ENCODE measurements around the gene FMN1.

Gene FMN1

DNA sequence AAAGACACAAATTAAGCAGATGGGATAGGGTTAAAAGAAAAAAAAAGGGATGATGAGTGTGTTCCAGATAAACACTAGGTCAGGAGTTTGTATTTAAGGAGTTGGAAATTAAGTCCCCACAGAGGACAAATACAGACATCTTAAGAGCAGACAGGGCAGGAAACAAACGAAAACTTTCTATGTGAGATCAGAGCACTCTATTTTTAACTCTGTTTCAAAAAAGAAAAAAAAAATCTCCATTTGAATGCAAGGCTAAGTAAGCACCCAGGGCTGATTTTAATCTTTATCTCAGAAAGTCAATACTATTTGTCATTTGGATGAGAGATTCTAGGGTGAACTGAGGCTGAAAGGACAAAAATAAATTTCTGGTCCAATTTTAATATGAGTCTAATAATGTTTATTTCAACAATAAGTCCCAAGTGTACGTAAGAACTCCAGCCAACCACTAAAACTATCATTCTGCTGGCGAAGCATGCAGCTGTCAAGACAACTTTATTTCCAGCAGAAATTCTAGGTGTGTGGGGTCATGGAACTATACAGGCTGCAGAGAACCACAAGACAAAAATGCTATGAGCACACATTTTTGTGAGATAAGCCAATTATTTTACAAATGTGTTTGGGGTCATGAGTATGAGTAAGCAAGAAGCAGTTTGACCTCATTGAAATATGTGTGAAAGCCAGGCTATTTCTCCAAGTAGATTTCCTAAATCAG, 186.1 kb downstream of the FMN1 start:
- DNase-seq = no peak

DNA sequence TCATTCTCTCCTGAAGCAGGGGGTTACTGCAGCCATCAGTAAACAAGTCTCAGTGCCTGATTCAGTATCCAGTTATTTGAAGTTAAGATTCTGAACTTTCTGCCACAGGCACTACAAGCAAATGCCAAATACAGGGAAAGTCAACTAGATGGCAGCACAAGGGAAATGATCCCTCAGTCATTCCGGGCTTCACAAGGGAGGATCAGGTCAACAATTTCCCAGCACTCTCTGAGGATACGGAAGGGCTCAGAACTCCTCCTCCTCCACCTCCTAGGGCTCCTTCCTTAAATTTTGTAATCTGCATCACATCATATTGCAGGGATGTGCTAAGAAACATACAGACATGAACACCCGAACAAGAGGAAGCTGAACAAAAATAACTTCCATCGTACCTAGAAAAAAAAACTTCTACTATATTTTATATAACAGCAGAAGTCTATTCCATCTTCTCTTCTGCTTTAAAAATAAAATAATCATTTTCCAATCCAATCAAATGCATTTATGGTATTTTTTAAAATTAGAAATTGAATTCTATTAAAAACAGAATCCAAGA, 187.1 kb downstream of the FMN1 start:
- no peak for DNase-seq

DNA sequence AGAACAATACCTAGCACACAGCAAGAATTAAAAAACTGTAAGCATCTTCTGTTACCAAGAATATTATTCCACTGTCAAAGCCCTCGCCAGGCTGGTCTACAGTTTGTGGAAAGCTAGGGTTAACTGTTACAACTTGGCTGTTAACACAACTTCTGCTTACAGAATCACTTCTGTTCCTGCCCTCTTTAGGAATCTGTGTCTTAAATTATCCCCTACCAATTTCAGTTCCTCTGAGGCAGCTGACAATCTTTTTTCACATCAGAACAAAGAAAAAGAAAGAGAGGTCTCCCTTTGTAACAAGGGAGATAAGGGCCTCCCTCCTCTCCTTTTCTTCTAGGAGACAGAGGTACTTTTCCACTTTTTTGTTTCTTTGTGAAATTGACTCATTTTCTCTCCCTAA, 188.9 kb downstream of the FMN1 start:
- DNase-seq = no peak

DNA sequence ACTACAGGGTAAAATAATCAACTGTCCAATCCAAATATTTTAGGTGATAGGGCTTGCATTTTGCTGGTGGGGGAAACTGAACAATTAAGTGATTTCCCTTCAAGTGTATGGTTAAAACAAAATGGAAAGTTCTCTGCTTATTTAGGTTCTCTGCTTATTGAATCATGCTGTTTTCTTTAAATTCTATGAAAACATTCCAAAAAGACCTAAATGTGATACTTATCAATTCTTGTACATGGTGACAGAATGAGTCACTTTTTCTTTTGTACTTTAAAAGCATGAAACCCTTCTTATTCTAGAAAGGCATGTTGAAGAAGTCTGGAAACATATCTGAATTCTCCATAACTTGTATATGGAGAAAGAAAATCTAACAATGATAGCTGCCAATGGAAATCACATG, 192.6 kb downstream of the FMN1 start:
- no peak for DNase-seq

DNA sequence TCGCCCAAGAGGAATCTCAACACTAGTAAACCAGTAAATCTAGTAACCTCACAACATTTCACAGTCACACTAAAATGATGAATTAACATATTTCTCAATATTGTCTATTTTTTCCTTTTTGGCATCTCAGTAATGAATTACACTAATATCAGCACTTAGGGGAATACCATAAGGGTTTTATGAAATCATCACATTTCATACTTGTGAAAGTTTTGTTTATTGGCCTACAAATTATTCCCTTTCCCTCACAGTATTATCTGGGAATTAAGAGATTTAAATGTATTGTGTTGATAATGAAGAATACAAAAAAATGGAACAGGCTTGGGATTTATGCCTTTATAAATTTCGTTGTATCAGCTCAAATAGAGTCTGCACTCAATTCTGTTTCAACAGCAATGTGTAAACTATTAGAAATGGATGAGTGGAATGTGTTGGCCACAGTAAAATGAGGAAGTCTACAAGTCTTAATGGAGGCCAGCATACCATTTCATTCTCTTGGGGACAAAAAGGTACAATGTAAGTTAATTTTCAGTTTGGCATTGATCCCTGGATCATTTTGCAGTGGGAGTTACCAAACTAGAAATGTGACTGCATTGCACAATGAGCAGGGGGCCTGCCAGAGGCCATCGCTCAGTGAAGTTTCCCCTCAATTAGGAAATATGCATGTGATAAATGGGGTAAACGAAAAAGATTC, 195.4 kb downstream of the FMN1 start:
- DNase-seq = no peak

DNA sequence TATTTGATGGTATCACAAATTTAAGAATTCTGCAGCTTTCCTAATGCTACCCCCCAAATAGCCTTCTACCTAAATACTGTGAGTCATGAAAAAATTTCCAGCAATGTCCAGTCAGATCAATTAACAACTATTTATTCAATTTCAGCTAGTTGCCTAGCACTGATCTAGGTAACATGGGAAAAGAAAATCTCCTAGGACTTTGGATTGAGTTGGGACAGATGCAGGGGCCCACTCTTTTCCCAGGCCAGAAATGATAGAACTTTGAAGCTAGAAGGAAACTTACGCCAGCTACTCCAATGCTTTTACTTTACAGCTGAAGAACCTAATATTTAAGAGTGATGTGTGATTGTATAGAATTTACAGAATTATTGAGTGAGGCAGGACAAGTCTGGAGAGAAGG, 196.3 kb downstream of the FMN1 start:
- DNase-seq = no peak

DNA sequence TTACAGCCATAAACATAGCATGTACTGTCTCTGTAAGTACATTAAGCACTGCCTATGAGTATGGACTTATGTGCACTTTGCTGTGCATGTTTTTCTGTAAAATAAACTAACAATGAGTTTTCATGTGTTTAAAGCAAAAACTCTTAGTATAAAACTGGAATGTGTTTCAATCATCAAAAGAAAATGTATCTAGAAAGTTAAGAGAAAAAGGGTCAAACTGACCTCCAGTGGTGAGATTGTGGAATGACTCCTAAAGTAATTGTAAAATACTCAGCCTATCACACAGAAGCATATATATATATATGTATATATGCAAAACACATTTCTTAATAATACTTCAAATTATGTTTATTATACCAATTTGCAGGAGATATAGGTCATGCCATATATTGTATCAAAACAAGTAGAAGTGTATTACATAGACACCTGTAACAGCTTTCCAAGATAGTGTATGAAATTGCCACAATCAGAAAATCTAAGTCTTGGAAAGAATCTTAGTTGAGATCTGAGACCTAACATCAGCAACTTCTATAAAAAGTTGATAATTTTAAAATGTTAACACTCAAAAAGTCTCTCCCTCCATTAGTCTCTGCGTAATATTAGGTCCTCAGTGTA, 199.6 kb downstream of the FMN1 start:
- DNase-seq = no peak

DNA sequence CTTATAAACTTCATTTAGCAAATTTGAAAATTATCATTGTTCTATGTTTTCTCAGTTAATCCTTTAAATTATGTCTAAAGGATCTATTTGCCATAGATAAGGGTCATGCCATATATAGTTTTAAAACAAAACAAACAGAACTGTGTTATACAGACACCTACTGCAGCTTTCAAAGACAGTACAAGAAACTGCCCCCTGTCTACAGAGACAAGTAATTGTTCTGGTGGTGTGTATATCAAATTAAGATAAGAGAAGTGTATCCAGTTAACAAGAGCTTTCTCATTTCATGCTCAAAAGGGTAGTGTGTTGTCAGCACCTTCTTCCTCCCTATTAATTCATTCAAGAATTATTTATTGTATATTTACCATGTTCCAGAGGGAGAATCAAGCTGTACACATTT, 201.2 kb downstream of the FMN1 start:
- no peak for DNase-seq

DNA sequence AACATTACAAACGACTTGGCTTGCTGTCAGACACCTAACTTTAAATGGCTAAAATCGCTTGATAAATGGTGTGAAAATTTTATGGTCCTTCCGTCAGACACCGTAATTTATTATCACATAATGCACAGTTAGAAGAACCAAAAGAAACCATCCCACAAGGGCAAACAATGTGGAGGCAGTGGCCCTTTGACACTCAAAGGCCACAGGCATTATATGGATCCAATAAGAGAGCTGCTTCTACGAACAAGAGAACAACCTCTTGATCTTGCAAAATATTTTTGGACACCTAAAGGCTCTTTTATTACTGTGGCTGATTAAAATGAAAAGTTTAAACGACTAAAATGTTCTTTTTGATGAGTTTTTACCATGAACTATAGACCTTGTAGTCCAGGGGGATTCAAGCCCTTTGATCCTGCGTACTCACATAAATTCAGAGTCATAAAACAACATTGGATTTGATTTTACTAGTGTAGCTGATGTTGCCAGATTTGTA, 202.8 kb downstream of the FMN1 start:
- no peak for DNase-seq

DNA sequence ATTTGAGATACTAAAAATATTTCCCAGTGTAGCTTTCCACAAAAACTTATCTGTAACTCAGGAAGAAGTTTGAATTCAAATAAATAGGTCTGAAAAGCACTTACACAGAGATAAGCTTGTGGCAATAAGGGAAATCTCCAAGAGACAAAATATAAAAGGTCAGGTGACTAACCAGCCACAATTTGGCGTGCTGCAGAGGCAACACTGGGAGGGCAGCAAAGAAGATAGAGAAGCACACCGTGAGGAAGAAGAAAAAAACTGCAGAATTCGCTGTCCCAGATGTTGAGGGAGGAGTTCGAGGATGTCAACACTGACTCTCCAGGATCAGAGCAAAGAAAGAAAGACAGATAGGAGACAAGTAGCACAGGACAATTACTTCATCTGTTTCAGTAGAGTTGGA, 204.4 kb downstream of the FMN1 start:
- no peak for DNase-seq

DNA sequence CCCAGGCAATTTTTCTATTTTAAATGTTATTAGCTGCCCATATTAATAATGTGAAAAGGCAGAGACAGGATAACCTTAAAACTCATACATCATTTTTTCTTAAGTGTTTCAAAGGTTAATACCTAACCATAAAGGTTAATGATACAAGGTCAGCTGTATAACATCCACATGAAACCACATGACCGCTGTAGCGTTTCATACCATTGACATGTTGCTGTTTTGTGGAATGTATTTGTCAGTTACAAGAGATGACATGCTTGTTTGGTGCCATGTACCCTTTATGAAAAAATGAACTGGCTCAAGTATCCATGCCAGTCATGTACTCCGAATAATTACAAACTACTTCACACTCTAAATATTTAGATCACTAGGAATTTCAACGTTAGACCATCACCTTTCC, 207.4 kb downstream of the FMN1 start:
- no peak for DNase-seq

DNA sequence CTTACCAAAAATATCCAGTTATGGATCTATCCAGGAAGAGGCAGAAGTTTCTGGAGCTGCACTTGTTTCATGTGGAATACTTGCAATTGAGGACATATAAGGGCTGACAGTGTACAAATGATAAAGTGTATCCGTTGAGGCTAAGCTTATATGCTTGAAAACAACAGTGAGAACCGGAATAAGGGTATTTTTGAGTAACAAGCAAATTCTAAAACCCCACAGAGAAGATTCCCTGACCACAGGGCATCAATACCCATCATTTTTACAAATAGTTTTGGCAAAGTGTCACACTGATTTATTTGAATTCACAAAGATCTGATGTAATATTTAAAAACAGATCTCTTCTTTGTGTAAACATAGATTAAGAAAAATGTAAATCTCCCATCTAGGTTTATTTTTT, 208.4 kb downstream of the FMN1 start:
- no peak for DNase-seq

DNA sequence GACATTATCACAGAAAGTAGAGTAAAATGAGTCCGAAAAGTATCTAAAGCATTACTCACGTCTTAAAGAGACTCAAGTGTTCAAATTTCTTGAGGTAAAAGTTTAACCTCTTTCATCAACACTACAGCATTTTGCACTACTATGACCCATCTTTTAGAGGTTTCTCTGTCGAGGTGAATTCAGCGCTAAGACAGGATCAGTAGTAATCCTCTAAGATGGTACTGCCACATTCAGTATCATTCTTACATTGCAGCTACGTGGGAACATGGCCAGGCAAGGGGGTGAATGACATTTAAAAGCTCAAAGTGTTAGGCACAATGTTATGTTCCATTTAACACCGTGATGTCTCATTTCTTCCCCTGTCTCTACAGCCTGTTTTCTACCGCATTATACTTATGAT, 210.8 kb downstream of the FMN1 start:
- no peak for DNase-seq

DNA sequence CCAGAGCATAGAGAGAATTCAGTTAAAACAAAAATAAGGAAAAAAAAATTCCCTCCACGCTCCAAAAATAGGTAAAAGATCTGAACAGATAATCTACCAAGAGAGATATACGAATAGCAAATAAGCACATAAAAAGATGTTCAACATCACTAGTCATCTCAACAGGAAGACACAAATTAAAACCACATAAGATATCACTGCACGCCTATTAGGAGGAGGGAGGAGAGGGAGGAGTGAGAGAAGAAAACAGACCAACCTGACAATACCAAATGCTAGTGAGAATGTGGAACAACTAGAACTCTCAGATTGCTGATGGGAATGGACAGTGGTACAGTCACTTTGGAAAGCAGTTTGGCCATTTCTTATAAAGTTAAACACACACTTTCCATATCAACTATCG, 212.5 kb downstream of the FMN1 start:
- no peak for DNase-seq

DNA sequence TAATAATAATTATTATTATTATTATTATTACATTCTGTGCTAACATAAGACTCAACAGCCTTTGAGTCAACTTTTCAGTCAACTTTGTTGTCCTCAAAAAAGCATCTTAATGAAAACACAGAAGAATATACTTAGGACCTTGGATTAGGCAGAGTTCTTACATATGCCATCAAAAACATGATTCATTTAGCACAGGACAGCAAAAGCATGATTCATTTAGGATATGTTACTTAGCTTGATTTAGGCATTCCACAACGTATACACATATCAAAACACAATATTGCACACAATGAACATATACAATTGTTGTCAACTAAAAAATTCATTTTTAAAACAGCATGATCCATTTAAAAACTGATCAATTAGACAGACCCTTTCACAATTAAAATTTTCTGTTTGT, 213.0 kb downstream of the FMN1 start:
- no peak for DNase-seq

DNA sequence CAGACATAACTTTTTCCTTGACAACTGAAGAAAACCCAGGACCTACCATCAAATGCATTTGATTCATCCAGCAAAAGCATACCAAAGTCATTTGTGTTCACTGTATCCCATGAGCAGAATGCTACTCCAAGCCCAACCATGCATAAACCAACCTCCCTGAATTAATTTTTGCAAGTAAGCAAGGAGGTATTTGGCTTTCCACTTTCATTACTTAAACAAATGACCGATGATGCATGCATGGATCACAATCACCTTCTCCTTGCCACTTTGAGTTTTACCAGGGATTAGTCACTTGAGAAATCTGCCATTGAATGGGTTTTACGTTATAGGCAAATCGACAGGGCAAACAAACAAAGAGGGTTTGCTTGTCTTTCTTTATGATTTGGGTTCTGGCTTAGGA, 214.8 kb downstream of the FMN1 start:
- no peak for DNase-seq

DNA sequence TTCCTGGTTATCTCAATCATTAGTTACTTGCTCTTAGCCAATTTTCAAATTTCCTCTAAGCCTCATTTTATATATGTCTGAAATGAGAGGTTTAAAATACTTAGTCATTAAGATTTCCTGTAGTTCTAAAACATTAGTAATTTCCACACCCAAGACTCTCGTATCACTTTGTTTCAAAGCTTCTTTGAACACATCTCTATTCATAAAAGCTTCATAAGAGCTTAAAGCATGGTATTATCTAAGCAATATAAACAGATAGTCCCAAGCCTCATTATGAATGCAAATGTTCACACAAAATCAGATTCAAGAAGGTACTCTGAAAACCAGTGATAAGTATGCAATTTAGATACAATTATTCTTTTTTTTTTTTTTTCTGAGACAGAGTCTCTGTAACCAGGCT, 217.0 kb downstream of the FMN1 start:
- DNase-seq = no peak

DNA sequence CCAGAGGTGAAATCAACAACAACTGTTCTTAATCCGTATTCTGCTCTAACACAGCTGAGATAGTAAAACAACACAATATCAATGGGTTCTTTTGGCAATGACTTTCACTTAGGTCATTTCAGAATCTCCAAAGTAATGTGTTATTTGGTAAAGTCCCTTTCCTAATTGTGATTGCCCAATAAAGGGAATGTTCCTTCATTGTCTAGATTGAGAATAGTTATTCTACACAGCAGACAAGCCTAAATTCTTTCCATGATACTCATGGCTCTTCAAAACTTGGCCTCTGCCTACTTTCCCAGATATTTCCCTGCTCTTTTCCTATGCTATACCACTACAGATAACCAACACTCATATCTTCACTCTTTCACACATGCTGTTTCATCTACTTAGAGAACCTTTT, 219.8 kb downstream of the FMN1 start:
- no peak for DNase-seq

DNA sequence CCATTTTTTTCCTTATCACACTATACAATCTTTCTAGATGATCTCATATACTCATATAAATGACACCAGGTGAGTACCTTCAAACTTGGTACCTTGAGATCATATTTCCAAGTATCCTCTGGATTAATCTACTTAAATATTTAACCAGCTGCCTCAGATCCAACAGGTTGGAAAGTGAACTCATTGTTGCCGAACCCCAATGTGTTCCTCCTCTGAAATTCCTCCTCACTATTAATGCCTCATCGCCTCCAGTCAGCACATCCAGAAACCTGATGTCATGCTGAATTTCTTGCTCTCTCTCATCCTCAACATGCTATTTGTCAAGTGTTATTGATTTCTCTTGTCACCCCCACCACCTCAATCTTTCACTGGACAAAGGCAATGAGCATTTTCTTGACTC, 221.8 kb downstream of the FMN1 start:
- no peak for DNase-seq

DNA sequence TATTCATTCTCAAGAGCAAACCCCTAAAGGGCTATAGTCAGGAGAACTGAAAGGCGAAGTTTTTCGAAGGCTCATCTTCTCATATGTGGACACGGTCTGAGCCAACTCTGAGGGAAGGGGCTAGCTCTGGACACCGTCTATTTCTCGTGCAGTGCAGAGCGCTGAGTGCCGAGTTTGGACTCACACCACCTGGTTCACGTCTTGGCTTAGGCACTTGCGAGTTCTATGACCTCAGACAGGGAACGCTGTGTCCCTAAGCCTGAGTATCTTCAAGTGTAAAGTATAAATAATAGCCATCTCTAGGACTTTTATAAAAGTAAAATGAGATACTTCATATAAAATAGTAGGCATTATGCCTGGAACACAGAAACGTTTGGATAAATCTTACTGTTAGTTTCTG, 223.7 kb downstream of the FMN1 start:
- DNase-seq = no peak

DNA sequence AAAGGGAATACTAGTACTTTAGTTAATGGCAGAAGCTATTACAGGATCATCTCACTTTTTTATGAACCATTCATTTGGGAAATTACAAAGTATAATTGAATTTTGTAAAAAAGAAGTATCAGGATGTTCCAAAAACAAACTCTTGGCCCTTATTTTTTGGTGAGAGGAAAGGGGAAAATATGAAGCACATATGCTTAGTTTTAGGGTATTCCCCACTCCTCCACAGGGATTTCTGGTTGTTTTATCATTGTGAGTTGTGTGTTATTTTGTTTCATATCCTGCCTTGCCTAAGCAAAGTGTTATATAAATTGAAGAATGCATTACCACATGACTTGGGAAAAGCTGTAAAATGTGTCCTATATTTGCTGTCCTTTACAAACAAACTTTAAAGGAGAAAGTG, 227.0 kb downstream of the FMN1 start:
- DNase-seq = no peak

DNA sequence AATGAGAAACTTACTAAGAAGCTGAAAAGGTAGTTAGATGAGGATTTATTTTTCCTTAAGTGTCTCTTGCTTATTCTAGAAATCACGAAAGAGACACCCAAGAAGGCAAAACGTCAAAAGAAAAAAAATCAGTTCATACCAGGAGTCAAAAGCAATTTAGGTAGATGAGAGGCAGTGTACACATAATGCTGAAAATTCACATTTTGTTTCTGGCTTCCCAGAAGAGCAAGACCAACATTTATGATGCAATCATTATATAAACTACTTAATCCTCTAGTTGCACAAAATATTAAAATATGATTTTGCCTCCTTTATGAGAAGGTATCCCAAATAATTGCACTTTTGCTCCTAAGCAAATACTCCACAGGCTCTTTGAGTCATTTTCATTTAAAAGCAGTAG, 228.0 kb downstream of the FMN1 start:
- no peak for DNase-seq

DNA sequence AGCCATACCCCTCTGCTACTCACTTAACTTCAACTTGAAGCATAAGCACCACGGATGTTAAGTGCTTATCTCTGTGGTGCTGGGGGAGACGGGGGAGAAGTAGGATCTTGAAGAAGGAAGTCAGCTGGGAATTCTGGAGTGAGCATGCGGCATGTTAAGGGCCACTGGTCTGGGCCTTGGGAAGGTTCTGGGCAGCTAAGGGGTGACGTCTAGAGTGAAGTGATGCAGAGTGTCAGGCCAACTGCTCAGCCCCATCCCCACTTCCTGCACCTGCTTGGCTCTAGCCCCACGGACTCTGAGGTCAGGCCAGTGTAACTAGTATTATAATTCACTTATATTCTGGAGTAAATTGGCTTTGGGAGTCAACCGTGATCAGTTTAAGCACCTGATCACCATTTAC, 228.6 kb downstream of the FMN1 start:
- no peak for DNase-seq

DNA sequence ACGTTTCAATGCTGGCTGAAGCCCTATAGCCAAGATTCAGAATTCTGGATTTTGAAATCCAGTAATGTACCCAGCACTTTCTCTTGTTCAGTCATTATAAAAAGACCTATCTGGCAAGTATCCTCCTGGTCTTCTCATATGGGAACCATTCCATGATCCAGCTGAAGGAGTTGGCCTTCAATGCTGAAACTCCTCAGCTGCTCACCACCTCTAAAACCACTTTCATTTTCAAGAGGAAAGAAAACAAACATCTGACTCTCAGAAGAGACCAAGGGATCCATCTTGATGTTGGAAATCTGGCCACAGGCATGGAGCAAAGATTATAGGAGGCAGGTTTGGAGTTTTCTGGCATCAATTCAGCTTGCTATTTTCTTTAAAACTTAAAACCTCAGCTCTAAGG, 235.4 kb downstream of the FMN1 start:
- no peak for DNase-seq
